Left ventricle myocardium inferior (tissue), 1 donor: ENCODE measurements around the gene CABLES1. TPM values are rescaled to one million over a fixed set of nuclear protein-coding genes. Genes with fewer than 3 reads are reported as not detected.

Source experiments
- DNase-seq: peaks from one replicate; pipeline ENCODE4 v3.0.0-alpha.2; 2020
- H3K27ac ChIP-seq: fragments of 200-600 bp; replicated peaks from 2 replicates; pipeline ENCODE4 v1.8.0; 2021
- H3K27me3 ChIP-seq: fragments of 200-600 bp; 2 replicates; pipeline ENCODE4 v1.8.0; 2021; ENCODE audit warnings: low read depth
- H3K36me3 ChIP-seq: fragments of 200-600 bp; 2 replicates; pipeline ENCODE4 v1.8.0; 2021
- H3K4me1 ChIP-seq: fragments of 200-600 bp; 2 replicates; pipeline ENCODE4 v1.8.0; 2021
- H3K4me3 ChIP-seq: fragments of 200-600 bp; 2 replicates; pipeline ENCODE4 v1.8.0; 2021; ENCODE audit warnings: mild to moderate bottlenecking, moderate library complexity
- H3K9me3 ChIP-seq: fragments of 200-600 bp; replicated peaks from 2 replicates; pipeline ENCODE4 v1.8.0; 2021
- intact Hi-C: fragments of 100-400 bp; cut with micrococcal nuclease; formaldehyde crosslinking; loops from one replicate; pipeline ENCODE4 v1.11.0; 2022
- total RNA-seq: library from RNA; stranded (reverse); fragmentation: NEBNext Ultra II Directional; extraction: Animal tissue kit (Norgen Biotek cat#: 25700); gene quantifications from one replicate; pipeline ENCODE4 v1.2.1, GENCODE V29; 2021
- TF ChIP-seq, protein P1 (sequence below): fragments of 200-600 bp; IDR thresholded peaks from 2 replicates; pipeline ENCODE4 v1.8.0; 2021; ENCODE audit warnings: antibody characterized with exemption, mild to moderate bottlenecking, borderline replicate concordance
- donor health status: DM: no; HTN: yes; CAD: no; lungs with severe emphysema.

Gene CABLES1
- total RNA-seq, 1 donor from 2014 or later, result 2.7 TPM

DNA sequence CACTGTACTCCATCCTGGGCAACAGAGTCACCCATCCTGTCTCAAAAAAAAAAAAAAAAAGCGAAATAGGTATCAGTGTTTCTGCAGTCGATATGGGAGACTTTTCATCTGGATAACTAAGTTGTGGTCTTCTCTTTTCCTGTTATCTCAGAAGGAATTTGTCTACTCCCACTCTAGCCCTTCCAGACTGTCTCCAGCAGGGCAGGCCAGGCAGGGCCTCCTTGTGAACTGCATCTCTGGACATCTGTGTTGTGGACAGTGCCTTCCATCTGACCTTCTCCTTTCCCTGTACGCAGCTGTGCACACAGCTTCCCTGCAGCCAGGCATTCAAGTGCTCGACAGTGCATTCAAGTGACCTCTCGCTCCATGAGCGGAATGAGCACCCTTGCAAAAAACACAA is 110.2 kb downstream of the CABLES1 start:
- Histone ChIP-seq H3K4me1 (no peaks in the 10 kb centered on the region), H3K4me3 (no peak overlapping the region), H3K9me3 (peaks cover 6% of the 10 kb centered on the region), H3K27me3 (no peaks in the 10 kb centered on the region), H3K36me3 (no peaks in the 10 kb centered on the region), H3K27ac (no peak overlapping the region)
- TF ChIP-seq, protein P1, sequence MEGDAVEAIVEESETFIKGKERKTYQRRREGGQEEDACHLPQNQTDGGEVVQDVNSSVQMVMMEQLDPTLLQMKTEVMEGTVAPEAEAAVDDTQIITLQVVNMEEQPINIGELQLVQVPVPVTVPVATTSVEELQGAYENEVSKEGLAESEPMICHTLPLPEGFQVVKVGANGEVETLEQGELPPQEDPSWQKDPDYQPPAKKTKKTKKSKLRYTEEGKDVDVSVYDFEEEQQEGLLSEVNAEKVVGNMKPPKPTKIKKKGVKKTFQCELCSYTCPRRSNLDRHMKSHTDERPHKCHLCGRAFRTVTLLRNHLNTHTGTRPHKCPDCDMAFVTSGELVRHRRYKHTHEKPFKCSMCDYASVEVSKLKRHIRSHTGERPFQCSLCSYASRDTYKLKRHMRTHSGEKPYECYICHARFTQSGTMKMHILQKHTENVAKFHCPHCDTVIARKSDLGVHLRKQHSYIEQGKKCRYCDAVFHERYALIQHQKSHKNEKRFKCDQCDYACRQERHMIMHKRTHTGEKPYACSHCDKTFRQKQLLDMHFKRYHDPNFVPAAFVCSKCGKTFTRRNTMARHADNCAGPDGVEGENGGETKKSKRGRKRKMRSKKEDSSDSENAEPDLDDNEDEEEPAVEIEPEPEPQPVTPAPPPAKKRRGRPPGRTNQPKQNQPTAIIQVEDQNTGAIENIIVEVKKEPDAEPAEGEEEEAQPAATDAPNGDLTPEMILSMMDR, result no peak
- DNase-seq, result no peak
- intact Hi-C loops, result no loop called here

DNA sequence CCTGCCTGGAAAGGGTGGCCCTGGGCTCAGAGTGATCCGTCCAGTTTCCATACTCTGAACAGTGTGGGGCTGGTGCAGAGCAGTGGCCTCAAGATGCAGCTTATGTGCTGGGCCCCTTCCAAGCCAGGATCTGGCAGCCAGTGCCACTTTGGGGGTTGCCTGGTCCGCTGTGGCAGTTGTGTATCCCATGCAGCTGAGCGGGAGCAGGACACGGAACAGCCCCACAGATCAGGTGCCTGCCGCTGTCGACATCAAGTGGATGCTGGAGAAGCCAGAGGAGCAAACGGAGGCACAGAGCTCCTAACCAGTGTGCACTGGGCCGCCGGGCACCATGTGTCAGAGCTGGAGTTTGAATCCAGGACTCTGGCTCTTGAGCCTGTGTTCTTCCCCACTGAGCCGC is 112.0 kb downstream of the CABLES1 start:
- Histone ChIP-seq H3K27ac (no peak overlapping the region), H3K9me3 (peaks cover 6% of the 10 kb centered on the region), H3K27me3 (no peaks in the 10 kb centered on the region), H3K4me1 (no peaks in the 10 kb centered on the region), H3K36me3 (no peaks in the 10 kb centered on the region), H3K4me3 (no peak overlapping the region)
- no peak for DNase-seq
- intact Hi-C loops, result no loop called here
- TF ChIP-seq, protein P1, result no peak

DNA sequence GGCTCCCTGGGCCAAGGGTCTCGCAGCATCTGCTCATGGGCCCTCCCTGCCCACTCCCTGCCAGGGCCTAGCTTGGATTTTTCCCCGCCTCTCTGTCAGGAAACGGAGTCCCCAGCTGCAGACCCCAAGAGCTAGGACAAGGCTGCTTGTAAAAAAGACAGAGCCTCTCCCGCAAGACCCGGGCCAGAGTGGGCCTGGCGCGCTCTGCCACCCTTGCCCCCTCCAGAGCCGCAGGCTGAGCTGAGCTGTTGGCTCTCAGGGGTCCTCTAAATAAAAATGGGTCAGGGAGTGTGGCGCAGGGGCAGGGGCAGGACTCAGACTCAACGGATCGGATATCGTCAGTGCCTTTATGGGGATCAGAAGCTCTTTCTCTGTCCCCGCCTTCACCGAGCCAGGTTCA is 112.6 kb downstream of the CABLES1 start:
- no peak for DNase-seq
- TF ChIP-seq, protein P1, result no peak
- intact Hi-C loops, result no loop called here
- H3K27me3 ChIP-seq, result no peaks in the 10 kb centered on the region
- no peak overlapping the region for H3K27ac ChIP-seq
- peaks cover 2% of the 10 kb centered on the region for H3K36me3 ChIP-seq
- H3K4me3 ChIP-seq, result no peak overlapping the region
- H3K4me1 ChIP-seq, result no peaks in the 10 kb centered on the region
- peaks cover 6% of the 10 kb centered on the region for H3K9me3 ChIP-seq

DNA sequence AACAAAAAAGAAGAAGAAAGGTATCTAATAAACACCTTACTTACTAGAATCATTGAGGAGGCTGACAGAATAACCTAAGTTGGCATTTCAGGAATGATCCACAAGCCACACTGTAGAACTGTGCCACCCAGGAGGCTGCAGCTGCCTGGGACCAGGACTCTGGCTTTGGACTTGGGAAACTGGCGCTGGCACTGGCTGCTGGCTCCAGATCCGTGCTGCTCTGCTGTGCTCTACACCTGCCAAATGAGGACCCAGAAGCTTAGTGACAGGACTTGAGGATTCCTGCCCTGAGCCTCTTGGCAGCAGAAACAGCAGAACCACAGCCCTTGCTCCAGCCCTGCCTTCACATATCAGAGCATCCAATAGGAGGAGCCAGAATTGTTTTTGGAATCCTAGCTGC is 113.5 kb downstream of the CABLES1 start:
- Histone ChIP-seq H3K4me1 (no peaks in the 10 kb centered on the region), H3K4me3 (no peak overlapping the region), H3K27ac (no peak overlapping the region), H3K27me3 (no peaks in the 10 kb centered on the region), H3K36me3 (peaks cover 4% of the 10 kb centered on the region), H3K9me3 (peaks cover 6% of the 10 kb centered on the region)
- TF ChIP-seq, protein P1, result no peak
- intact Hi-C loops, result no loop called here
- no peak for DNase-seq

DNA sequence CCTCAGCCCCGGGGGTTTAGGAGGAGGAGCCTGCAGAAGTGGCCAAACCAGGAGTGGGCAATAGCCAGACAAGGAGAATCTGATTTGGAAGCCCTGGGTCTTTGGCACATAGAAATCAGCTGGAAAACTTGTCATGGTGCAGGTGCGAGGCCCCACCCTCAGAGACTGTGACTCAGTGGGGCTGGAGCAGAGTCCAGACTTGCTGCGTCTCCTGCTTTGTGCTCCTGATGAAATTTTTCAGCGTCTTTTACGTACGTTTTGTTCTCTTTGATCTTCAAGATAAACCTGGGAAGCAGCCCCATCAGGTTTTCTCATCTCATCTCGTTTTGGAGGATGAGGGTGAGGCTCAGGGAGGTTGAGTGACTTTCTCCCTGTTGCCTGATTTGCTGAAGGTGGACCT is 114.1 kb downstream of the CABLES1 start:
- peaks cover 4% of the 10 kb centered on the region for H3K36me3 ChIP-seq
- TF ChIP-seq, protein P1, result no peak
- H3K4me1 ChIP-seq, result no peaks in the 10 kb centered on the region
- H3K9me3 ChIP-seq, result peaks cover 6% of the 10 kb centered on the region
- no peak for DNase-seq
- intact Hi-C loops, result no loop called here
- no peak overlapping the region for H3K4me3 ChIP-seq
- H3K27ac ChIP-seq, result no peak overlapping the region
- H3K27me3 ChIP-seq, result no peaks in the 10 kb centered on the region
